HG02642 (cell line): ENCODE data around the gene ZDHHC11B.

ENCODE experiments used
- ATAC-seq: cut with Tn5 transposase; IDR thresholded peaks from one replicate; pipeline ENCODE4 v1.9.1; 2021; ENCODE audit warnings: mild to moderate bottlenecking; ENCODE audit not compliant: unreplicated experiment, poor library complexity

The ZDHHC11B gene

DNA sequence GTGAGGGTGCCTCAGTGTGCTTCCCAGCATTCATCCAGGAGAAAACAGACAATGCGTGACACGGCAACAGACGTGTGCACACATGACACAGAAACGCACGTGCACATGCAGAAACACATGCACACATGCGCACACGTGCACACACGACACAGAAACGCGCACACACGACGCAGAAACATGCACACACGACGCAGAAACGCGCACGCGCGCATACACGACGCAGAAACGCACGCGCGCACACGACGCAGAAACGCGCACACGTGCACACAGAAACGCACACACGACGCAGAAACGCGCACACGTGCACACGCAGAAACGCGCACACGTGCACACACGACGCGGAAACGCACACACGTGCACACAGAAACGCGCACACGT lies 107.8 kb downstream of the ZDHHC11B start:
- no peak for ATAC-seq

DNA sequence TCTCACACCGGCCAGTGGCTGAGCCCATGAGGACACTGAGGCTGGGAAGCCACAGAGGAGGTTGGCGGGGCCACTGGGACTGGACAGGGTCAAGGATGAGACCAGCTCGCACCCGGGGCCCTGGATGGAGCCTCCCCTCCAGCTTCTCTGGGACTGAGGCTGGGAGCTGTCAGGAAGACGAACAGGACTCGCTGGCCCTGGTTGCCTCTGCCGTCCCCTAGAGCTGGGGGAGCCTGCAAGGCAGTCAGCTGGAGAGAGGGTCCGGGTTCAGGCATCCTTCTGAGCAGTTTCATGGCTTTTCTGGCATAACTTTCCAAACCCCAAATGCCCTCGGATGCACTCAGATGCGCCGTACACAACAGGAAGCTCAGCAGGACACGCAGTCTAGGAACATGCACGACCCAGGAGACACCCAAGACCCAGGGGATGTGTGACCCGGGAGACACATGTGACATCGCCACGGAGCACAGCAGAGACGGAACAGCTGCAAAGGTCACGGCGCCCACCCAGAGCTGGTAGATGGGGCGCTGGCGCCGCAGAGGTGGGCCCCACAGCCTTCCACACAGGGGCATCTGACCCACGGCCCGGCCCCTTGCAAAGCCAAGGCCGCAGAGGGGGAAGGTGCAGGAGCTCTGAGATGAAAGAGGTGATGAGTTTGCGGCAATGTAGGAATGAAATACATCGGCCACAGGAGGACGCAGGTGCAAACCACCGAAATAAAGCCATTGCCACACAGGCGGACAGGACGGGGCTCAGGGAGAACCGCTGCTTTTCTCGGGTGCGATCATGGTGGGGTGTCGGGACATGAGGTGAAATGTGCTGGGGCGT lies 108.4 kb downstream of the ZDHHC11B start:
- no peak for ATAC-seq

DNA sequence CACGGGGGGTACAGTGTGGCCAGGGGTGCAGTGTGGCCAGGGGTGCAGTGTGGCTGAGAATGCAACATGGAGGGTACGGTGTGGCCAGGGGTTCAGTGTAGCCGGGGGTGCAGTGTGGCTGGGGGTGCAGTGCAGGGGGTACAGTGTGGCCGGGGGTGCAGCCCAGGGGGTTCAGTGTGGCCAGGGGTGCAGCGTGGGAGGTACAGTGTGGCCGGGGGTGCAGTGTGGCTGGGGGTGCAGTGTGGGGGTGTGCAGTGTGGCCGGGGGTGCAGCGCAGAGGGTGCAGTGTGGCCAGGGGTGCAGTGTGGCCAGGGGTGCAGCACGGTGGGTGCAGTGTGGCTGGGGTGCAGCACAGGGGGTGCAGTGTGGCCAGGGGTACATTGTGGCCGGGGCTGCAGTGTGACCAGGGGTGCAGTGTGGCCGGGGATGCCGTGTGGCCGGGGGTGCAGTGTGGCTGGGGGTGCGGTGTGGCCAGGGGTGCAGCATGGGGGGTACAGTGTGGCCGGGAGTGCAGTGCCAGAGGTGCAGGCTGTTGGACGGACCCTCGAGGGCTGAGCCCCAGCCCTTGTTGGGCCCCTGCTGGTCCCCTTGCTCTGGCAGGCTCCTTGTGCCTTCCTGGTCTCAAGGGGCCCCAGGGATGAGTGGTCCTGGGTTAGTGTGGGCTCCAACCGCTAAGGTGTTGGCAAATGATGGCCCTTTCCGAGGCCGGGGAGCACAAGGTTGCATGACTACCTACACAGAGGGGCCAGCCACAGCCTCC lies 109.2 kb downstream of the ZDHHC11B start:
- no peak for ATAC-seq

DNA sequence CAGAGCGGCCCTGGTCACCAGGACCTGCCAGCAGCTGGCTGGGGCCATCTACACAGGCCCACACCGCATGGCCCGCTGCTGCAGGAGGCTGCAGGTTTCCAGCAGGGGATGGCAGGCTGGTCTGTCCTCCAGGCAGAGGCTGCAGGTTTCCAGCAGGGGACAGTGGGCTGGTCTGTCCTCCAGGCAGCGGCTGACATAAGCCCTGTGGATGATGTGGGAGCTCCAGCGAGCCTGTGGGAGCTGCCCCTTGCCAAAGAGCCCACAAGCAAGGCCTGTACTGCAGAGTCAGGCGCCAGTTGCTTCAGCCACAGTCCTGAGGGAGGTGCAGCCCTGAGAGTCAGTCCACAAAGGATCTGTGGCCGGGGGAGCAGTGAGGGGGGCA lies 109.9 kb downstream of the ZDHHC11B start:
- ATAC-seq = no peak

DNA sequence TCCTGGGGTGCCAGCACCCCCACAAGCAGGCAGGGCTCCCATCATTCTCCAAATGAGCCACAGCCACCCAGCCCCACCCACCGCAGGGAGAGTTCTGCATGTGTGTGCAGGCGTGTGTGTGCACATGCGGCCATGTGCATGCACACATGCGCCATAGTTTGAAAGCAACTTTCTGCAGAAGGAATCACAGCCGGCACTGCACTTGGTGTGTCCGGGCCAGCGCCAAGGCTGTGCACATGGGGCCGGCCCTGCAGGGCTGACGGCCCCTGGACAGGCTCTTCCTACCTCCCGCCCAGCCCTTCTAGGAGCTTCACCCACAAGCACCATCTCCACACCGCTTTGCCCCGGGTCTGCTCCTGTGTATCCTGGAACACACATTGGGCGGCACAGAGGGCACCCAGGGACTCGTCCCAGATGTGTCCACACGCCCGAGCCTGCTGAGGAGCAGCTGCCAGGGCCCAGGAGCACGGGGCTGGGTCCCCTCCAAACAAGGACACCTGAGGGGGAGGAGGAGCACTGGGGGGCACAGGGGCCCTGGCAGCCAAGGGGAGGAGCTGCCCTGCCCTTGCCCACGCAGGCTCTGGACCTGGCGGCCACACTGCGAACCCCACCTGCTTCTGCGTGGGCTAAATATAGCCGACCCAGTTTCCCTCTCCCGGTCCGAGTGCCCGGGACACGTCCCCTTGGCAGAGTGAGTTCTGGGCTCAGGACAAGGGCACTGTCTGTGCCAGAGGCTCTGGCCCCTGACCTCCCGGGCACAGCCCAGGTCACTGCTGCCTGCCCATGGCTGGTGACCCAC lies 110.5 kb downstream of the ZDHHC11B start:
- ATAC-seq = no peak

DNA sequence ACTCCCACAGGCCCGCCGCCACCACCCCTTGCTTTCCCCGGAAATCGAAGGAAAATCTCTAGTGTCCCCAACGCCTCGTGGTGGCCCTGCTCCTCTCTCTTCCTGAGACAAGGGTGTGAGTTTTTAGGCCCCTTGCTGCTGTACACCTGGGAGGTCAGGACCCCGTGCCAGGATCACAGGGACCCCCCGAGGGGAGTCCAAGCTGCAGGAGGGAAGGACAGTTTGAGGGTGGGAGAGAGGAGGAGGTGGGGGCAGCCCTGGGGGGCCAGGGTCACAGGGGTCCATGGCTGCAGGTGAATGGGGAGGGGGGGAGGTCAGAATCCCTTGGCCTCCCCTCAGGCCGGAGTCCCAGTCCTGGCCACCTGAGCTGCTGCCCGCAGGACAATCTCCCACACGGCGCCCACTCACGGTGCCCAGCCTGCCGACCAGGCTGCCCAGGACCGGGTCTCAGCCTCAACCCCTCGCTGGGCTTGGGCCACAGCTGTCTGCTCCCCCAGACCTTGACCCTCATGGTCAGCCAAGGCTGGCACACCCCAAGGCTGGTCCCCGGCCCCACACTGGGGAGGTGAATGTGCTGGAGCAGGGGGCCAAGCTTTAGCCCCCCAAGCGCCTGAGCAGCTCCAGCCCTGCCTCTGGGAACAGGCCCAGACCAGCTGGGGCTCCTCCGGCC lies 111.2 kb downstream of the ZDHHC11B start:
- ATAC-seq = no peak

DNA sequence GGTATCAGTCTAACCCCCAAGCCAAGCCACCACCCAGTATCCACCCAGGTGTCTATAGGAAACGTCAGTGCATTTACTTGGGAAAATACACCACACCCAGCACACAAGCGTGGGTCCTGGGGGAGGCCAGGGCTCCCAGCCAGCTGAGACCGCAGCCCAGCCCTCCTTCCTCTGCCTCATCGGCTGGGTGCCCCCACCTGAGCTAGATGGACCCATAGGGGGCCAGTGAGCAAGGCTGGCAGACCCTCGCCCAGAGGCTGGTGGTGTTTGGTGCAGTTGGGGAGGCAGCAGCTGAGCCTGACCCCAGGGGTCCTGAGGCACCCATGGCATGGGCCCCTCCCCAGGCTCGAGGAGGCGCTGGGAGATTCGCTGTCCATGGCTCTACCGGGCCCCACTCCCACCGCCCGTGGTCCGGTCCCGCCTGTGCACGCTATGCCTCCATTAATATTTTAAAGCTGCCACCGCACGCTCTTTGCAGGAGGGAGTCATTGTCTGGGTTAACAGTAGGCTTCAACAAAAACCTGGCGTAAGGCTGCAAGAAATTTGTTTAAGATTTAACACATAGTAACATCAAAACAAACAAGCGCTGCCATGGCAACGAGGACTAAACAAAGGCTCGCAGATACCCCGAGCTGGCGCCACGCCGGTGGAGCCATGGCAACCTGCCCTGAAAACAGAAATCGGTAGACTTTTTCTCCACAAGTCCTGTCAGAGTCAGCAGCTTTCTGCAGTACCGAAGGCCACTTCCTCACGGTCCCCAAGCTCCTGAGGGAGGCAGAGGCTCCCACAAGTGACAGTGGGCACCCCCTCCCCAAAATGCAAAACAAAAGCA lies 112.0 kb downstream of the ZDHHC11B start:
- ATAC-seq = no peak

DNA sequence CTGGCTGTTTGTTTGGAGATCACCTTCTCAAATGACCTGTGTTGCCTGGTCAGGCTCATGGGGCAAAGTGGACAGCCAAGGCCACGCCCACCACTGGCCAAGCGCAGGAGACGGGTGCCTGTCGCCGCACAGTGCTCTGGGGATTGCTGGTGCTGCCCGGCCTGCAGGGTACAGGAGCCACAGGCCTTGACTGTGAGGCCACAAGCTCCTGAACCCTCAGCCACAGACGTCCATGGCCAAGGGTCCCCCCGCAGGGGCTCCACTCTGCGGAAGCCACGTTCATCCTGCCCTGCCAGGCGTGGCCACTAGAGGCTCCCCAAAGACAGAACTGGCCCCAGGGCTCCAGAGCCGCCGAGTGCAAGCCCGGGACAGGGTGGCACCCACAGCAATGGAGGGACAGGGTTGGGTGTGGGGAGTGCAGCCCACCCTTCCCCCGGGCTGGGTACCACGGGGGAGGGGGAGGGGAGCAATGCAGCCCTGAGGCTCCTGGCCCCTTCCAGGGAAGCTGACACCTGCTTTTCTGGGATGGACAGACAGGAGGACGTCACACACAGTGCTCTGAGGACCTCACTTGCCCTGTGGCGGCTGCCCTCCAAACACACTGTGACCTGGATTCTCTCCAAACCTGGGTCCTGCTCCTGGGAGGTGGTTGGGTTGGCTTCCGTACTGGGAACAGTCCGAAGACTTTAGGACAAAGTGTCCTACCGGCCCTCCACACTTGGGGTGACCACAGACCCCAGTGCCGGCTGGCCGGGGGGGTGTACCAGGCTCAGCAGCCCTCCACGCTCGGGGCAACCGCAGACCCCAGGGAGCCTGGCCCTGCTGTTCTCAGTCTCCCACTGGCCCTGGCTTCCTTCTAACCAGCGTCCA lies 112.8 kb downstream of the ZDHHC11B start:
- ATAC-seq = peak; percentile 60

DNA sequence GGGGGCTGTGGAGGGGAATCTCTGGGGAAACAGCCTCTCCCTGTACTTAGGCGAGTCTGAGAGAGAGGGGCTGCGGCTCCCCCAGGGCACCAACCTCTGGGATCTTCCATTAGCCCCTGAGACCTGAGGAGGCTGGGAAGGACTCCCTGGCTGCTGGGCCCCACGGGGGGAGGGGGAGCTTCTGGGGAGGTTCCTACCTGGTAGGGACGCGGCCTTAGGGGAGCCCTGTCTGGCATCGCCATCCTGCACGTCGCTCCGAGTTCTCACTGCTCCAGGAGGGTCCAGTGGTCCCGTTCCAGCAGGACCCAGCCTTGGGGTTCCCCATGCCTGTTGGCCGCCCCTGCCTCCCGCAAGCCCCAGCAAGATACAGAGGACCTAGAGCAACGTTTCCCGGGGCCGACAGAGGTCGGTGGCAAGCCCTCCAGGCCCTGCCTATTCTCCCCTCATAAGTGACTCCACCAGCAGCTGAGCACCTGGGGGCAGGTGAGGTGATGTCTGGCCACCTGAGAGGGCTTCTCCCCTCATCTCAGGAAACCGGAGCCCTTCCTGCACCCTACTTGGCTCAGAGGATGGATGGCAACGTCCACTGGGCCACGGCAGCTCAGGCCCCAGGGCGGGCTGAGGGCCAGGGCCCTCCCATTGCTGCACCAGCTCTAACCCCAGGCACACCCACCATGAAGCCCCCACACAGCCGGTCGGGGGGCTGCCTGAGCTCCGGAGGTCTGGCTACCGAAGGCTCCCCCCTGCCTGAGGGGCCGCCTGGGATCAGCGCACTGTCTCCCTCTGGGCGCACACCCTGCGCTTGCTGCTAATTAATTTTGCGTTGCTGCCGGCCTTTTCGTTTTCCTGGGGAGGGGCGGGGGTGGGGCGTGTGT lies 113.9 kb downstream of the ZDHHC11B start:
- ATAC-seq = no peak

DNA sequence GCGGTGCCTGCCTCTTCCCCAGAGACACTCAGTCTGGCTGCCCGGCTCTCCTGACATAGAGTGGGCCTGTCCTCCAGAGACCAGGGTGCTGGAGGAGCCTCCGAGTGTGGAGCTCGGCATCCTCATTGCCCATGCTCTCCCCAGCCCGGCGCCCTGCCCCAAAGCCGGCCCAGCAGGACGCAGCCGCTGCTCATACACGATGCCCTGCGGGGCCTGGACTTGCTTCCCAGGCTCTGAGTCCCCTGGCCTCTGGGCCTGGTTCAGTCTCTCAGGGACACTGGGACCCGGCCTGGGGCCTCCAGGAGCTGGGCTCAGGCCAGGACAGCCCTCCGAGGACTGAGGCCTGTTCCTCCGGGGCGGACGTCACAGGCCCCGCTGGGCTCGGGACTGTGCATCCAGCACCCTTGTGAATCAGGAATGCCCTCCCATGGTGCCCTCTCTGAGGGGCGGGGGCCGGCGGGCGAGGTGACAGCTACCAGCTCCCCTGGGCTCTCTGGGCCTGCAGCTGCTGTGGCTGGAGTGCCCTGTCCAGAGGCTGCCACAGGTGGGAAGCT lies 114.6 kb downstream of the ZDHHC11B start:
- no peak for ATAC-seq

DNA sequence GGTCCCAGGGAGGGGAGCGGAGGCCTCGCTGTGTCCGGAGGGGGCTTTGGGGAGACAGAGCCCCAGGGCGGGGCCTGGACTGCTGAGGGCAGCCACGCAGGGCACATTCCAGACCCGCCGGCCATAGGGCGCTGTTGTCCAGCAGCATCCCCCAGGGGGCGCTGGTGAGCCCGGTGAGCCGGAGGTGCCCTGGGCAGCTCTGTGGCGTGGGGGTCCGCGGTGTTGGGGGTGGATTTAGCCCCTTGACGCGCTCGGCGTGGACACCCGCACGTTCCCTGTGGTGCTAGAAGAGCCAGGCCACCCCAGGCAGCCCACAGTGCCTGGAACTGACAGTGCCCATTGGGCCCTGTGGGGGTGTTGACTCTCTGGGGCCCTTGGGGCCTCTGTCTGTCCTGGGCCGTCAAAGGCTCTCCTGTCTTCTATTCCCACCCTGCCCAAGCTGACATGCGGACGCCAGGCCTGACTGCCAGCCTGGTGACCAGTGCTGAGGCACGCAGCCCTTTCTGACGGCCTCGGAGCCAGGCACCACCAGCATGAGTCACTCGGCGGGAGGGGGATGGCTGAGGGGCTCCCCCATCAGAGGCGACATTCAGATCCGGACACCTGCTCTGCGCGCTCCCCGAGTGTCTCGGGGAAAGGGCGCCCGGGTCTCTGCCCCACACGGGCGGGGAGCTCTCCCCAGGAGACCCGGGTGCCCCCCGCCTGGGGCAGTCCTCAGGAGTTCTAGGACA lies 115.3 kb downstream of the ZDHHC11B start:
- no peak for ATAC-seq

DNA sequence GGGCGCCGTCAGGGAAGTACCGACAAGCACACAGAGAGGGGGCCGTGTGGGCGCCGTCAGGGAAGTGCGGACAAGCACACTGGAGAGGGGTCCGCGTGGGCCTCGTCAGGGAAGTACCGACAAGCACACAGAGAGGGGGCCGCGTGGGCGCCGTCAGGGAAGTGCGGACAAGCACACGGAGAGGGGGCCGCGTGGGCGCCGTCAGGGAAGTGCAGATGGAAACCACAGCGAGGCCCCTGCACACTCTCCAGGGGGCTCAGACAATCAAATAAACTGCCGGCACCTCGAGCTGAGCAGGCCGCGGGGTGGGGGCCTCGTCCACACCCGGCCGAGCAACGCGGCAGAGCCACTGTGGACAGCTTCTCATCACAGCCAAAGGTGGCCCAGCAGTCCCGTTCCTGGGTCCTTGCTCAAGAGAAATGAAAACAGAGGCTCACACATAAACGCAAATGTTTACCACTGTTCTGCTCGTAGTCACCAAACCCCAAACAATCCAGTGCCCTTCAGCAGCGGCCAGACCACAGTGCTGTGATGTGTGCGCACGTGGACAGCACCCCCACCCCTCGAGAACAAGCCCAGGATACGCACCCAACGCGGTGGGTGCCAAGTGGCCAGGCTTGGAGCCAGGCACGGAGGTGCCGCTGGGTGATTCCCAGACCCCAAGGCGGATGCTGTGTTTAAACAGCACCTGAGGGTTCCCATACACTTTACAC lies 116.1 kb downstream of the ZDHHC11B start:
- no peak for ATAC-seq

DNA sequence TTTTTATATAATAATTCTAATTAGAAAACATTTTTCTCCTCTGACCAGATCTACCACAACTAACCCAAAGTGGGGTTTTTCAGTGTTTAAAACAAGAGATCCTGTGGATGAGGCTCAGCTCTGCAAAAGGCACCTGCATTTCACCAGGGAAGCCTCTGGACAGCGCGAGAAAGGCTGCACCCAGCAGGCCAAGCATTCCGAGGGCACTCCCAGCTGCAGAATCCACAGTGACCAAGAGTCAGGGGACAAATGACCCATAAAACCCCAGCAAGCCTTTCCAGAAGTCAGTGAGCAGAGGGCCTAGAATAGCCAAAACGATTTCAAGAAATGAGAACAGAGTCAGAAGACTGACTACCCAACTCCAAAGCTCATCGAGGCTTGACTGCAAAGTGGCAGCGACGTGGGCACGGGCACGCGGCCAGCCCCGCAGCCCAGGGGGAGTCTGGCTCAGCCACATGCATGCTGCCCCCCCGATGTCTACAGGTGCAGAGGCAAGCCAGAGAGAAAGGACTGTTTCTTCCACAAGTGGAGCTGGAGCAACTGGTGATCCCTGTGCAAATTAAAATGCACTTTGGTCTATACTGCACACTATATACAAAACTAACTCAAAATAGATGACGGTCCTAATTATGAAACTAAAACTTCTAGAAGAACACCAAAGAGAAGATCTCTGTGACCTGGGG lies 117.6 kb downstream of the ZDHHC11B start:
- no peak for ATAC-seq

DNA sequence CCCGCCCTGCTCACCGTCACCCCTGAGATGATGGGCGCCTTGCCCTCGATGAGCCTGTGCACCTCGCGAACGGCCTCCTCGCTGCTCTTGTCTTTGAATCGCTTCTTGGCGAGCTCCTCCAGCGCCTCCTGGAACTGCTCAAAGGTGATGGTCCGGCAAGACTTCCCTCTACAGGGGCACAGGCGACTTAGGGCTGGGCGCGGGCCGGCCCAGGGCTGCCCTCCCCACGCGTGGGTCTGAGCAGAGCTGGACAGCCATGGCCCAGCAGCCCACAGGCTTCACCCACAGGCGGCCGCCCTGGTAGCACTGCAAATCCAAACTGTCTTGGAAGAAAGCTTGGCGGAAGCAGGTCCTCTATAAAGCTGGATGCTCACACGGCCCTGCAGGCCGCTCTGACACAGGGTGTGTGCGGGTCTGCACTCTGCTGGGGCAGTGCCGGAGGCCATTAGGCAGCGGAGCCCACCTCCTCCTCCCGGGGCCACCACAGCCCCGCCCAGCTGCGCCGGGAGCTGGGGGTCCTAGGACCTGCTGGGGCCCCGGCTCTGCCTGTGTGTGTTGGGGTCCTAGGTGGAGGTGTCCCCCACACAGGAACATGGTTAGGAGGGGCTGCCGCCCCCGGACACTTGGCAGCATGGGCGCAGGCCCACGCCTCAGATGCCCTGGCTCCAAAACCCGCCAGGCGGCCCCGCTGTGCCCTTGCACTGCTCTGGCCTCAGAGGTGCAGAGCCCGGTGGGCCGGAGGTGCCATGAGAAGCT lies 118.4 kb downstream of the ZDHHC11B start:
- ATAC-seq = no peak

DNA sequence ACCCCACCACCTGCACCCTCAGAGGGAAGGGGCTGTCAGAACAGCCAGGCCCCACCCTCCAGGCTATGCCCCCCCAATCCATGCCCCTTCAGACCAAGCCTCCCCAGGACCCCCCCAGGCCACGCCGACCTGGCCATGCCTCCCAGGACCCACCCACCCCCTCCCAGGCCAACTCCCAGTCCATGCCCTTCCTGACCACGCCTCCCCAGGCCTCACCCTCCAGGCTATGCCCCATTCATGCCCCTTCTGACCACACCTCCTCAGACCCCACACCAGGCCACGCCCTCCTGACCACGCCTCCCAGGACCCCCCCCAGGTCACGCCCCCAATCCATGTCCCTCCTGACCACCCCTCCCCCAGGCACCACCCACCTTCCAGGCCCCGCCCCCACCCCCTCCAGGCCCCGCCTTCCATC lies 119.0 kb downstream of the ZDHHC11B start:
- no peak for ATAC-seq
